Skeletal muscle tissue (tissue), 4 donors: ENCODE measurements around the gene ZFR2. TPM values are rescaled to one million over a fixed set of nuclear protein-coding genes. Genes with fewer than 3 reads are reported as not detected.
A peak's percentile ranks its signal among the peaks of the same experiment; 100 is the strongest.
"Not testable (repeated sequence)": the region's sequence is repeated elsewhere in the genome, so short reads cannot be mapped to it uniquely, and the experiment has no call there.

Experiments used
- H3K27ac ChIP-seq: one replicate; pipeline ENCODE4 v1.7.0; 2013; ENCODE audit warnings: mild to moderate bottlenecking, low read depth, low read length, inconsistent platforms
- H3K27me3 ChIP-seq, 3 donors: one replicate each; pipeline ENCODE4 v1.7.0; 2013; ENCODE audit warnings: low read length in 3 of 3; ENCODE audit not compliant: control insufficient read depth in 3 of 3, insufficient read depth in 3 of 3
- H3K36me3 ChIP-seq, 3 donors: one replicate each; pipeline ENCODE4 v1.7.0; 2013; ENCODE audit warnings: low read length in 3 of 3; ENCODE audit not compliant: control insufficient read depth in 3 of 3, insufficient read depth in 3 of 3
- H3K4me1 ChIP-seq, 3 donors: one replicate each; pipeline ENCODE4 v1.7.0; 2013; ENCODE audit warnings: low read length in 3 of 3, mild to moderate bottlenecking in 3 of 3; ENCODE audit not compliant: control insufficient read depth in 3 of 3, insufficient read depth in 3 of 3
- H3K4me3 ChIP-seq, 3 donors: one replicate each; pipeline ENCODE4 v1.7.0; 2013; ENCODE audit warnings: low read length in 3 of 3
- H3K9ac ChIP-seq, 3 donors: one replicate each; pipeline ENCODE4 v1.7.0; 2013; ENCODE audit warnings: low read length in 3 of 3, mild to moderate bottlenecking in 3 of 3, moderate library complexity in 2 of 3, low read depth in 1 of 3
- H3K9me3 ChIP-seq, 3 donors: one replicate each; pipeline ENCODE4 v1.7.0; 2013; ENCODE audit warnings: low read length in 3 of 3; ENCODE audit not compliant: control insufficient read depth in 3 of 3
- total RNA-seq: library from RNA; depleted of rRNA; stranded (reverse); fragments of >200 nt; gene quantifications from one replicate; pipeline ENCODE4 v1.2.3, GENCODE V29; 2014
- donor health status: Osteomylitis.

Gene ZFR2
- total RNA-seq, 1 donor from 2014 or later, result not detected

- Histone ChIP-seq H3K9ac (peak within 1 kb of the TSS; percentile 98 to 100 (median 99)), H3K9me3 (no peaks in the 10 kb centered on the region), H3K27me3 (no peaks in the 10 kb centered on the region), H3K36me3 (peaks cover 18 to 29% (median 23%) of the 10 kb centered on the region in 3 donors), H3K4me3 (peak within 1 kb of the TSS; percentile 96 to 98 (median 97)), H3K27ac (peak within 1 kb of the TSS; percentile 99), H3K4me1 (peaks cover 12 to 29% (median 23%) of the 10 kb centered on the region in 3 donors)
Measured at GRCh38 chr19:3762501-3763459, 106.1 kb downstream of the ZFR2 start, which contains the start of gene MRPL54. MRPL54 (plus strand) TSS chr19:3762682; CDS start chr19:3762701, 19 bp downstream.

- Histone ChIP-seq H3K9me3 (no peaks in the 10 kb centered on the region), H3K4me1 (peaks cover 12 to 29% (median 23%) of the 10 kb centered on the region in 3 donors), H3K9ac (peak overlapping the region in 2 of 3 donors; percentile 97 to 99), H3K4me3 (peak overlapping the region; percentile 96 to 98 (median 97)), H3K27ac (peak overlapping the region; percentile 99), H3K36me3 (peaks cover 12 to 30% (median 23%) of the 10 kb centered on the region in 3 donors), H3K27me3 (no peaks in the 10 kb centered on the region)
Measured at GRCh38 chr19:3762130-3762473, 106.7 kb downstream of the ZFR2 start.

- no peaks in the 10 kb centered on the region for H3K27me3 ChIP-seq
Measured at GRCh38 chr19:3761382-3762129, 107.3 kb downstream of the ZFR2 start, which contains the start of gene APBA3. APBA3 (minus strand) TSS chr19:3761692; CDS start chr19:3760264, 1,428 bp downstream.

GRCh38 chr19:3760871-3761361, 107.9 kb downstream of the ZFR2 start:
- H3K36me3 ChIP-seq, result peaks cover 4 to 22% (median 16%) of the 10 kb centered on the region in 3 donors
- peak overlapping the region; percentile 83 for H3K27ac ChIP-seq
- peak overlapping the region; percentile 97 to 98 (median 98) for H3K9ac ChIP-seq
- H3K4me3 ChIP-seq, result peak overlapping the region; percentile 96 to 98 (median 97)
- H3K9me3 ChIP-seq, result no peaks in the 10 kb centered on the region
- H3K4me1 ChIP-seq, result peaks cover 12 to 24% (median 23%) of the 10 kb centered on the region in 3 donors
- no peaks in the 10 kb centered on the region for H3K27me3 ChIP-seq

More at GRCh38 chr19:3761382-3762129, 107.3 kb downstream of the ZFR2 start, which contains the start of gene APBA3:
- Histone ChIP-seq H3K36me3 (peaks cover 7 to 25% (median 18%) of the 10 kb centered on the region in 3 donors), H3K4me1 (peaks cover 12 to 25% (median 23%) of the 10 kb centered on the region in 3 donors), H3K4me3 (peak within 1 kb of the TSS; percentile 96 to 98 (median 97)), H3K9ac (peak within 1 kb of the TSS; percentile 98 to 100 (median 99)), H3K9me3 (no peaks in the 10 kb centered on the region), H3K27ac (peak within 1 kb of the TSS; percentile 99)

- Histone ChIP-seq H3K9me3 (no peaks in the 10 kb centered on the region), H3K36me3 (peaks cover 0 to 17% (median 11%) of the 10 kb centered on the region in 3 donors), H3K9ac (peak overlapping the region in 1 of 3 donors; percentile 16), H3K27me3 (no peaks in the 10 kb centered on the region), H3K4me3 (no peak overlapping the region), H3K4me1 (peaks cover 12 to 24% (median 23%) of the 10 kb centered on the region in 3 donors), H3K27ac (no peak overlapping the region)
Measured at GRCh38 chr19:3759482-3760254, 109.2 kb downstream of the ZFR2 start.

- not testable (repeated sequence) for H3K27ac ChIP-seq, H3K27me3 ChIP-seq, H3K9me3 ChIP-seq, H3K9ac ChIP-seq, H3K4me3 ChIP-seq
- Histone ChIP-seq H3K4me1 (peaks cover 12 to 23% (median 21%) of the 10 kb centered on the region in 3 donors), H3K36me3 (peaks cover 2 to 20% (median 11%) of the 10 kb centered on the region in 3 donors)
Measured at GRCh38 chr19:3758297-3758696, 110.5 kb downstream of the ZFR2 start.

- H3K27me3 ChIP-seq, H3K27ac ChIP-seq, H3K9me3 ChIP-seq, H3K9ac ChIP-seq, H3K4me3 ChIP-seq: not testable (repeated sequence)
- Histone ChIP-seq H3K4me1 (peaks cover 12 to 23% (median 17%) of the 10 kb centered on the region in 3 donors), H3K36me3 (peaks cover 2 to 20% (median 11%) of the 10 kb centered on the region in 3 donors)
Measured at GRCh38 chr19:3757705-3758104, 111.1 kb downstream of the ZFR2 start.
